Measurements from ENCODE around the gene PPIG. TPM values are rescaled to one million over a fixed set of nuclear protein-coding genes. Genes with fewer than 3 reads are reported as not detected.
"Not testable (repeated sequence)": the region's sequence is repeated elsewhere in the genome, so short reads cannot be mapped to it uniquely, and the experiment has no call there.

PPIG gene
- total RNA-seq, 6 experiments from 2014 or later = 15.1 to 27.7 (median 23.8) TPM

GRCh38 chr2:169561364-169561763 lies 22.8 kb upstream of the PPIG start:
- TF ChIP-seq POLR2A (IDR thresholded peaks at IDR 0.05) = no peak
- TF ChIP-seq, protein P1, sequence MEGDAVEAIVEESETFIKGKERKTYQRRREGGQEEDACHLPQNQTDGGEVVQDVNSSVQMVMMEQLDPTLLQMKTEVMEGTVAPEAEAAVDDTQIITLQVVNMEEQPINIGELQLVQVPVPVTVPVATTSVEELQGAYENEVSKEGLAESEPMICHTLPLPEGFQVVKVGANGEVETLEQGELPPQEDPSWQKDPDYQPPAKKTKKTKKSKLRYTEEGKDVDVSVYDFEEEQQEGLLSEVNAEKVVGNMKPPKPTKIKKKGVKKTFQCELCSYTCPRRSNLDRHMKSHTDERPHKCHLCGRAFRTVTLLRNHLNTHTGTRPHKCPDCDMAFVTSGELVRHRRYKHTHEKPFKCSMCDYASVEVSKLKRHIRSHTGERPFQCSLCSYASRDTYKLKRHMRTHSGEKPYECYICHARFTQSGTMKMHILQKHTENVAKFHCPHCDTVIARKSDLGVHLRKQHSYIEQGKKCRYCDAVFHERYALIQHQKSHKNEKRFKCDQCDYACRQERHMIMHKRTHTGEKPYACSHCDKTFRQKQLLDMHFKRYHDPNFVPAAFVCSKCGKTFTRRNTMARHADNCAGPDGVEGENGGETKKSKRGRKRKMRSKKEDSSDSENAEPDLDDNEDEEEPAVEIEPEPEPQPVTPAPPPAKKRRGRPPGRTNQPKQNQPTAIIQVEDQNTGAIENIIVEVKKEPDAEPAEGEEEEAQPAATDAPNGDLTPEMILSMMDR (IDR thresholded peaks at IDR 0.05) = no peak
- DNase-seq (no peak), ATAC-seq (no peak)
- 90% methylated on average over 1 of the region's 1 CpG for WGBS (ENCODE audit: insufficient coverage, low coverage, low lambda C conversion rate, missing lambda C conversion rate)
- Histone ChIP-seq H3K36me3 (peaks cover 0 to 5% (median 0%) of the 10 kb centered on the region in 4 donors), H3K9me3 (no peaks in the 10 kb centered on the region), H3K27me3 (no peaks in the 10 kb centered on the region), H3K27ac (no peak overlapping the region), H3K4me1 (no peaks in the 10 kb centered on the region), H3K4me3 (no peak overlapping the region)
- intact Hi-C loops (cut with DNase I) = no loop called here

DNA sequence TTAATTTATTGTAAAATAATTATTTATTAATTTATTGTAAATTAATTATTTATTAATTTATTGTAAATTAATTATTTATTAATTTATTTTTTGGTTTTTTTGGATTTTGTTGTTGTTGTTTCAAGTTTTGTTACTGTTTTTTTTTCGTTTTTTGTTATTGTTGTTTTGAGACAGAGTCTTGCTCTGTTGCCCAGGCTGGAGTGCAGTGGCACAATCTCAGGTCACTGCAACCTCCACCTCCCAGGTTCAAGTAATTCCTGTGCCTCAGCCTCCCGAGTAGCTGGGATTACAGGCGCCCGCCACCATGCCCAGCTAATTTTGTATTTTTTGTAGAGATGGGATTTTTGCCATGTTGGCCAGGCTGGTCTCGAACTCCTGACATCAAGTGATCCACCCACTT lies 22.1 kb upstream of the PPIG start:
- H3K4me3 ChIP-seq; intact Hi-C loops (cut with DNase I); H3K36me3 ChIP-seq; DNase-seq; H3K27me3 ChIP-seq; H3K4me1 ChIP-seq; ATAC-seq; H3K27ac ChIP-seq; H3K9me3 ChIP-seq: not testable (repeated sequence)
- 90% methylated on average over 1 of the region's 5 CpGs for WGBS (ENCODE audit: insufficient coverage, low coverage, low lambda C conversion rate, missing lambda C conversion rate)

GRCh38 chr2:169562519-169562918 lies 21.6 kb upstream of the PPIG start:
- H3K4me1 ChIP-seq = no peaks in the 10 kb centered on the region
- intact Hi-C loops (cut with DNase I) = no loop called here
- H3K27ac ChIP-seq = no peak overlapping the region
- H3K4me3 ChIP-seq = no peak overlapping the region
- no peaks in the 10 kb centered on the region for H3K9me3 ChIP-seq
- no peaks in the 10 kb centered on the region for H3K27me3 ChIP-seq
- ATAC-seq = no peak
- 96% methylated on average over 2 of the region's 2 CpGs for WGBS (ENCODE audit: insufficient coverage, low coverage, low lambda C conversion rate, missing lambda C conversion rate)
- no peak for TF ChIP-seq POLR2A (IDR thresholded peaks at IDR 0.05)
- TF ChIP-seq, protein P1 (IDR thresholded peaks at IDR 0.05) = no peak
- no peak for DNase-seq
- peaks cover 0 to 5% (median 0%) of the 10 kb centered on the region in 4 donors for H3K36me3 ChIP-seq

- TF ChIP-seq POLR2A (IDR thresholded peaks at IDR 0.05) = no peak
- TF ChIP-seq, protein P1 (IDR thresholded peaks at IDR 0.05) = no peak
- no peak for ATAC-seq
- no peaks in the 10 kb centered on the region for H3K36me3 ChIP-seq
- no peak overlapping the region for H3K27ac ChIP-seq
- H3K9me3 ChIP-seq = no peaks in the 10 kb centered on the region
- H3K4me3 ChIP-seq = no peak overlapping the region
- no peaks in the 10 kb centered on the region for H3K27me3 ChIP-seq
- no peaks in the 10 kb centered on the region for H3K4me1 ChIP-seq
- intact Hi-C loops (cut with DNase I) = no loop called here
- 86% methylated on average over 1 of the region's 1 CpG for WGBS (ENCODE audit: insufficient coverage, low coverage, low lambda C conversion rate, missing lambda C conversion rate)
- DNase-seq = no peak
Observed at GRCh38 chr2:169565686-169566085, 18.5 kb upstream of the PPIG start.

DNA sequence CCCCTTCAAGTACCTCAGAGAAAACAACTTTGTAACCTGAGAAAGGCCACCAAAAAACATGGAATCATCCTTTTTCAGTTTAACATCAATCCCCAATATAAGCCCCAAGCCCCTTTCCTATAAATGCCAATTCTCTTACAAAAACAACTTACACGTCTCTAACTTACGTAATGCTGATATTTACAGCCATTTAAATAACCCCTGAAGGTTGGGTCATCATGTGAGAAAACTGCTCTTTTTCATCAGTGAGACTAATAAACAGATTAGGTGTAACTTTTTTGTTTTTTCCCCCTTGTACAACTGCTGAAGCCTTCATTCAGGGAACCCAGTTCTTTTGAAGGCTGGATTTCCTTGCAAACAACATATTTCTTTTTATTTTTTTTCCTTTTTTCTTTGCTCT lies 14.2 kb upstream of the PPIG start:
- TF ChIP-seq, protein P1 (IDR thresholded peaks at IDR 0.05) = no peak
- no peak for TF ChIP-seq POLR2A (IDR thresholded peaks at IDR 0.05)
- no peak for DNase-seq
- no peak overlapping the region for H3K27ac ChIP-seq
- WGBS (ENCODE audit: insufficient coverage, low coverage, low lambda C conversion rate, missing lambda C conversion rate) = 84% methylated on average over 2 of the region's 2 CpGs
- no peaks in the 10 kb centered on the region for H3K36me3 ChIP-seq
- no peak overlapping the region for H3K4me3 ChIP-seq
- H3K27me3 ChIP-seq = no peaks in the 10 kb centered on the region
- no peaks in the 10 kb centered on the region for H3K9me3 ChIP-seq
- H3K4me1 ChIP-seq = peaks cover 0 to 8% (median 0%) of the 10 kb centered on the region in 4 donors
- intact Hi-C loops (cut with DNase I) = no loop called here
- no peak for ATAC-seq

DNA sequence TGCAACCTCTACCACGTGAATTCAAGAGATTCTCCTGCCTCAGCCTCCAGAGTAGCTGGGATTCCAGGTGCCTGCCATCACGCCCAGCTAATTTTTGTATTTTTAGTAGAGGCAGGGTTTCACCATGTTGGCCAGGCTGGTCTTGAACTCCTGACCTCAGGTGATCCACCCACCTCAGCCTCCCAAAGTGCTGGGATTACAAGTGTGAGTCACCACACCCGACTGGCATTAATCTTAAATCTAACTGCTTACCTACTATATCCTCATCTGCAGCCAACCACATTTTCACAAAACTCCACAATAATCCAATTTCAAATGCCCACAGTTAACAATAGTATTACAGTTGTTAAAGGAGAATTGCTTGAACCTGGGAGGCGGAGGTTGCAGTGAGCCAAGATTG lies 13.4 kb upstream of the PPIG start:
- DNase-seq; H3K4me3 ChIP-seq; H3K36me3 ChIP-seq; H3K27ac ChIP-seq; H3K27me3 ChIP-seq; H3K4me1 ChIP-seq; intact Hi-C loops (cut with DNase I); H3K9me3 ChIP-seq; ATAC-seq: not testable (repeated sequence)
- 93% methylated on average over 4 of the region's 4 CpGs for WGBS (ENCODE audit: insufficient coverage, low coverage, low lambda C conversion rate, missing lambda C conversion rate)
